HG03432 (cell line): Measurements from ENCODE around the gene RFNG.
"Not testable (repeated sequence)": the region's sequence is repeated elsewhere in the genome, so short reads cannot be mapped to it uniquely, and the experiment has no call there.

Experiments
- ATAC-seq: cut with Tn5 transposase; IDR thresholded peaks from one replicate; pipeline ENCODE4 v1.9.1; 2021; ENCODE audit warnings: mild to moderate bottlenecking, moderate library complexity; ENCODE audit not compliant: unreplicated experiment

The RFNG gene

GRCh38 chr17:82047379-82047778 is 4.2 kb downstream of the RFNG start:
- no peak for ATAC-seq

DNA sequence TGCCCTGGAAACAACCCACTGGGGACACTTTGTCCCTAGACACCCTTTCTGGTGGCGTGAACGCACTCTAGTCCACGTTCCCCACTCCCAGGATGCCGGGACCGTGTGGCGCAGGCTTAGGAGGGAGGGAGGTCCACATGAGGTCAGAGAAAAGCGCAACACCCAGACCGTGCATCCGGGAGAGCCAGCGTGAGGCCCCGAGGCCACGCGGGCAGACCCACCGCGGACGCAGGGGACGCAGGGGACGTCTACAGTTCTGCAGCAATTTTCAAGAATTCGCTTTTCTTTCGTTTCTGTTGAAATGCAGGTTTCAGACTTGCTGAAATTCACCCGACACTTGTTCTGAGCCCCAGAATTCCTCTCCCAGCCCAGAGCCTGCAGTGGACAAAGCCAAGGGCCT is 4.7 kb downstream of the RFNG start:
- ATAC-seq, result no peak

DNA sequence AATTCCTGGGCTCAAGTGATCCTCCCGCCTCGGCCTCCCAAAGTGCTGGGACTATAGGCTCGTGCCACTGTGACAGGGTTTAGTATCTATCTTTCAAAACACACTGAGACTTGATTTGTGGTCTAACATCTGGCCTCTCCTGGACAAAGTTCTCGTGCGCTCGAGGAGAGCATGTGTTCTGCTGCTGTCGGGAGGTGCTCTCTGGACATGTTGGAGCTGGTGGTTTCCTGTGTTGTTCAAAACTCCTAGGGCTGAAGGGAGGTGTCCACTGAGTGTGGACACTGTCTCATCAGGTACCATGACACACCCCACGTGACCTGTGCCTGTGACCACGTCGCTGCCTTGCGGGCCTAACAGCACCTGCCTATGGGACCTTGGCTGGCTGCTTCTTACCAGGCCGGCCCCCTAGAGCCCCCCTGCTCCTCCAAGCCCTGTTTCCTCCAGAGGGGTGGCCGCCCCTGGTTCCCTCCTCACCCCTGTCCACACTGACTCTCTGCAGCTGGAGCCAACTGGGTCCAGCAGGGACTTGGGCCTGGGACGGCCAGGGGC is 5.6 kb downstream of the RFNG start:
- ATAC-seq, result no peak

GRCh38 chr17:82043507-82043906 is 8.1 kb downstream of the RFNG start:
- ATAC-seq, result no peak

- ATAC-seq, result no peak
Observed at GRCh38 chr17:82042649-82043048, 9.0 kb downstream of the RFNG start.

DNA sequence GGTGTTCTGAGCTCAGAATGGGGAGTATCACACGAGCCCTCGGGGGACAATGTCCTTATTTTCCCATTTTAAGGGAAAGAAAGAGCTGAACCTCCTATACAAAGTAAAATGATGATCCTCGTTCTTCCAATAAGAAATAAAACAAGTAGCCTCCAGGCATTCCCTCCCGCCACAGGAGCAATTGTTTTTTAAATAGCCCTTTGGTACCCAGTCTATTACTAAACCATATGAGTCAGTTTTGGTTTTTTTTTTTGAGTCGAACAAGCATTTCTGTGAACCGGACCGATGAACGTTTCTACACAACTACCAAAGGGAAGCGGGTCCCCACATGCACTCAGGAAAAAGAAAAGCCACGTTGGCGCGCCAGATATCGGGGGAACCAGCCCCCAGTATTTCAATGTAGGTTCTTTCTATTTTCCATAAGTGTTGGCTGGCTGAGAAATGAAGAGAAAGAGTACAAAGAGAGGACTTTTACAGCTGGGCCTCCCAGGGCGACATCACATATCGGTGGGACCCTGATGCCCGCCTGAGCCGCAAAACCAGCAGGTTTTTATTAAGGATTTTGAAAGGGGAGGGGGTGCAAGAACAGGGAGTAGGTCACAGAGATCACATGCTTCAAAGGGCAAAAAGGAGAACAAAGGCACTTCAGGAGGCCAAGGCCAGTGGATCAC is 10.3 kb downstream of the RFNG start:
- ATAC-seq, result no peak

- ATAC-seq, result no peak
Observed at GRCh38 chr17:82039695-82040299, 11.8 kb downstream of the RFNG start.

DNA sequence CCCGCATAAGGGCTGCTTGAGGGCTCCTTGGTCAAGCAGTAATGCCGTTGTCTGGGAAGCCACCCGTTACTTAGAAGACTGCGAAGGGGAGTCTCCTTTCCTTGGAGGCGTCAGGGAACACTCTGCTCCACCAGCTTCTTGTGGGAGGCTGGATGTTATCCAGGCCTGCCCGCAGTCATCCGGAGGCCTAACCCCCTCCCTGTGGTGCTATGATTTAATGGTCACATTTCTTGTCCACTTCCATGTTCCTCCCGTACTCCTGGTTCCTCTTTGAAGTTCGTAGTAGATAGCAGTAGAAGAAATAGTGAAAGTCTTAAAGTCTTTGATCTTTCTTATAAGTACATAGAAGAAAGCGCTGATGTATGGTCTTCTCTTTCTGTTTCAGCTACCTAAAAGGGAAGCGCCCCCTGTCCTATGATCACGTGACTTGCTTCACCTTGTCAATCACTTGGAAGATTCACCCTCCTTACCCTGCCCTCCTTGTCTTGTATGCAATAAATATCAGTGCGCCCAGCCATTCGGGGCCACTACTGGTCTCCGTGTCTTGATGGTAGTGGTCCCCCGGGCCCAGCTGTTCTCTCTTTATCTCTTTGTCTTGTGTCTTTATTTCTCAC is 12.7 kb downstream of the RFNG start:
- not testable (repeated sequence) for ATAC-seq

- ATAC-seq, result no peak
Observed at GRCh38 chr17:82037889-82038195, 13.8 kb downstream of the RFNG start.

- ATAC-seq, result peak; percentile 86
Observed at GRCh38 chr17:82037092-82037888, 14.3 kb downstream of the RFNG start, which contains the start of gene DCXR. Gene DCXR, minus strand, starts transcription at chr17:82037697. Its CDS starts 15 bp downstream, at chr17:82037682.

DNA sequence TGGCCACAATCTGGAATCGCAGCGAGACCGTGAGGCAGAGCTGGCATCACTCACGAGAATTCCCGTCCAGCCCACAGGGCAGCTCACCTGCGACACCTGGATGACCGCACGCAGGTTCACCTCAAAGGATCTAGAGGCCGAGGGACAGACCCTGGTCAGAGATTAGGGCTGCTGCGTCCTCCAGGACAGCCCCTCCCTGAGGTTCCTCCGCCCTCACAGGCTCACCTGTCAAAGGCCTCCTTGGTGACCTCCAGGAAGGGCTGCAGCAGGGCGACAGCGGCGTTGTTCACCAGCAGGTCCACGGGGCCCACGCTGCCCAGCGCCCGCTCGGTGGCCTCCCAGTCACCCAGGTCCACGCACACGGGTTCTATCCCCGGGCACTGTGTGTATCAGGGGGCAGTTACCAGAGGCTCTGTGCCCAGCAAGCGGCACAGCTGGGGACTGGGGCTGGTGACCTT is 14.9 kb downstream of the RFNG start:
- no peak for ATAC-seq

- no peak for ATAC-seq
Observed at GRCh38 chr17:82035956-82036633, 15.5 kb downstream of the RFNG start.

GRCh38 chr17:82035488-82035887 is 16.1 kb downstream of the RFNG start:
- ATAC-seq, result no peak

- ATAC-seq, result no peak
Observed at GRCh38 chr17:82034371-82035011, 17.1 kb downstream of the RFNG start.

DNA sequence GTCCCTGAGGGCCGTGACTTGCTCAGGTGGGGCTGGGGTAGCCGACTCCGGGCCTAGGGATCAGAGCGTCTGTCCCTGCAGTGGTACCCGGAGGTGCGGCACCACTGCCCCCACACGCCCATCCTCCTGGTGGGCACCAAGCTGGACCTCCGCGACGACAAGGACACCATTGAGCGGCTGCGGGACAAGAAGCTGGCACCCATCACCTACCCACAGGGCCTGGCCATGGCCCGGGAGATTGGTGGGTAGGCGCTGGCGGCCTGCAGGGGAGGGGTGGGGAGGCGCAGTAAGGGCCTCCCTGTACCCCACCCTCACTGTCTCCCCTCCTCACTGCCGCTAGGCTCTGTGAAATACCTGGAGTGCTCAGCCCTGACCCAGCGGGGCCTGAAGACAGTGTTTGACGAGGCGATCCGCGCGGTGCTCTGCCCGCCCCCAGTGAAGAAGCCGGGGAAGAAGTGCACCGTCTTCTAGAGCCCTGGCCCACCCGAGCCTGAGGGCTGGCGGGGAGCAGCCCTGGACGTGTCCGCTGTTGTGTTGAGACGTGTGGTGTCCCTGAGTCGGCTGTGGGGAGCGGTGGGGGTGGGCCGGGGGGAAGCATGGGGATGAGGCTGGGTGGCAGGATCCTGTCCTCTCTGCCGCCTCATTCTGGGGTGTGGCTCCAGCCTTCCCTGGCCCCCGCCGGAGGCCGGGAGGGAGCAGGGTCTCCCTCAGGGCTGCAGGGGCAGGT is 18.1 kb downstream of the RFNG start:
- ATAC-seq, result no peak

DNA sequence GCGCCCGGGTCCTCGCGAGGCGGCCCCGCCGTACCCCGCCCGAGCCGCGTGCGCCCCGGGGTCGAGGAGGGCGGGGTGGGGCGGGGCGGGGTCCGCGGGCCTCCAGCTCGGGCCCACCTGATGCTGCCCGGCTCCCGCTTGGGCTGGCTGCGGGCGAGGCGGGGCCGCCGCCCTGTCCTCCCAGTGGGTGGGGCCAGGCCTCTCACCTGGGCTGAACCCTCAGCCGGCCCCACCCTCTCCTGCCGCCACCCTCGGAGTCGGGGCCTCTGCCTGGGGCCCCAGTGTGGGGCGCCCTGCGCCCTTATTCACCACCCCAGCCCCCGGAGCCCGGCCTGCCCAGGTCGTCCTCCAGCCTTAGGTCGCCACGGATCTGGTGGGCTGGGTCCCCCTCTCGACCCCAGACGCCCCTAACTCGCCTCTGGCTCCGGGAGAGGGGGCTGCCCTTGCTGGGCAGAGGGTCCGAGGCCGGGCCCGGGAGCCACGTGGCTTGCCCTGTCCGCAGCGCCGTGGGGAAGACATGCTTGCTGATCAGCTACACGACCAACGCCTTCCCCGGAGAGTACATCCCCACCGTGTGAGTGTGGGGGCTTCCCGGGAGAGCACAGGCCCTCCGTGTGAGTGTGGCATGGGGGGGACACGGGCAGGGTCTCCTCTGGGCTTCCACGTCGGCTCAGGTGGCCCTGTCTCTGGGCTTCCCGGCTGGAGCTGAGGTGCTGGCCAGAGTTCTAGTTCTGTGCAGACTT is 19.6 kb downstream of the RFNG start:
- ATAC-seq, result no peak

GRCh38 chr17:82031303-82031884 is 20.2 kb downstream of the RFNG start, which contains the start of gene RAC3:
Gene RAC3, plus strand, starts transcription at chr17:82031678. Its CDS starts 84 bp downstream, at chr17:82031762.
- ATAC-seq, result no peak
